ENCODE measurements around the gene RAB5IF.

Gene RAB5IF

GRCh38 chr20:36569847-36570429 lies 35.6 kb upstream of the RAB5IF start:
- intact Hi-C loops (cut with DNase I; ENCODE audit: low total_unique reads): loop anchor here (10.0 kb wide), 1 partner anchor 185 kb away; no protein-coding TSS in a partner anchor
- Histone ChIP-seq H3K4me3 (no peak overlapping the region), H3K9me3 (peaks cover 0 to 6% (median 0%) of the 10 kb centered on the region in 3 donors), H3K36me3 (no peaks in the 10 kb centered on the region), H3K27me3 (no peaks in the 10 kb centered on the region), H3K4me1 (peaks cover 0 to 18% (median 8%) of the 10 kb centered on the region in 4 donors), H3K27ac (no peak overlapping the region)
- no peak for DNase-seq
- TF ChIP-seq CTCF (IDR thresholded peaks at IDR 0.05): no peak

GRCh38 chr20:36571564-36572504 lies 33.7 kb upstream of the RAB5IF start:
- no peak for TF ChIP-seq CTCF (IDR thresholded peaks at IDR 0.05)
- Histone ChIP-seq H3K36me3 (no peaks in the 10 kb centered on the region), H3K27ac (peak overlapping the region; percentile 88 to 91), H3K27me3 (no peaks in the 10 kb centered on the region), H3K4me1 (peaks cover 0 to 29% (median 20%) of the 10 kb centered on the region in 4 donors), H3K4me3 (no peak overlapping the region), H3K9me3 (no peaks in the 10 kb centered on the region)
- DNase-seq: no peak
- intact Hi-C loops (cut with DNase I; ENCODE audit: low total_unique reads): loop anchor here (2.0 to 10.0 kb wide), 2 partner anchors 33 to 183 kb away; partner anchors contain the start of gene RAB5IF

- DNase-seq: no peak
- no peaks in the 10 kb centered on the region for H3K27me3 ChIP-seq
- H3K9me3 ChIP-seq: no peaks in the 10 kb centered on the region
- intact Hi-C loops (cut with DNase I; ENCODE audit: low total_unique reads): loop anchor here (2.0 to 10.0 kb wide), 2 partner anchors 32 to 182 kb away; partner anchors contain the start of gene RAB5IF
- peak overlapping the region; percentile 88 to 91 for H3K27ac ChIP-seq
- no peak for TF ChIP-seq CTCF (IDR thresholded peaks at IDR 0.05)
- H3K4me1 ChIP-seq: peaks cover 0 to 29% (median 20%) of the 10 kb centered on the region in 4 donors
- peak overlapping the region; percentile 80 to 90 for H3K4me3 ChIP-seq
- no peaks in the 10 kb centered on the region for H3K36me3 ChIP-seq
Measured at GRCh38 chr20:36572701-36573102, 32.9 kb upstream of the RAB5IF start.

- Histone ChIP-seq H3K27ac (peak within 1 kb of the TSS; percentile 88 to 91), H3K9me3 (no peaks in the 10 kb centered on the region), H3K36me3 (no peaks in the 10 kb centered on the region), H3K27me3 (no peaks in the 10 kb centered on the region), H3K4me1 (peaks cover 0 to 29% (median 20%) of the 10 kb centered on the region in 4 donors), H3K4me3 (peak within 1 kb of the TSS; percentile 80 to 90)
- no peak for TF ChIP-seq CTCF (IDR thresholded peaks at IDR 0.05)
- intact Hi-C loops (cut with DNase I; ENCODE audit: low total_unique reads): loop anchor here (2.0 to 10.0 kb wide), 2 partner anchors 32 to 182 kb away; partner anchors contain the start of gene RAB5IF
- peak; percentile 70 to 92 for DNase-seq
Measured at GRCh38 chr20:36573103-36573797, 32.3 kb upstream of the RAB5IF start, which contains the start of gene TGIF2. Gene TGIF2, plus strand, starts transcription at chr20:36573597. Its CDS starts 5,178 bp downstream, at chr20:36578775.

GRCh38 chr20:36573798-36574365 lies 31.7 kb upstream of the RAB5IF start:
- Histone ChIP-seq H3K36me3 (peaks cover 0 to 5% (median 2%) of the 10 kb centered on the region in 3 donors), H3K27ac (peak overlapping the region; percentile 88 to 91), H3K9me3 (no peaks in the 10 kb centered on the region), H3K4me1 (peaks cover 0 to 29% (median 20%) of the 10 kb centered on the region in 4 donors), H3K27me3 (no peaks in the 10 kb centered on the region), H3K4me3 (peak overlapping the region; percentile 80 to 90)
- intact Hi-C loops (cut with DNase I; ENCODE audit: low total_unique reads): loop anchor here (2.0 to 10.0 kb wide), 2 partner anchors 31 to 181 kb away; partner anchors contain the start of gene RAB5IF
- no peak for DNase-seq
- TF ChIP-seq CTCF (IDR thresholded peaks at IDR 0.05): no peak

All from tibial artery (tissue), 4 donors.